Measurements from ENCODE around the gene PPFIBP1. TPM values are rescaled to one million over a fixed set of nuclear protein-coding genes. Genes with fewer than 3 reads are reported as not detected.
A peak's percentile ranks its signal among the peaks of the same experiment; 100 is the strongest.

The PPFIBP1 gene
- total RNA-seq, 1 donor from 2014 or later, result 102 TPM

- peaks cover 7% of the 10 kb centered on the region for H3K36me3 Mint-ChIP-seq
- peaks cover 77% of the 10 kb centered on the region for H3K4me1 Mint-ChIP-seq
- H3K27ac Mint-ChIP-seq, result peak overlapping the region; percentile 92
- TF ChIP-seq, protein P1, sequence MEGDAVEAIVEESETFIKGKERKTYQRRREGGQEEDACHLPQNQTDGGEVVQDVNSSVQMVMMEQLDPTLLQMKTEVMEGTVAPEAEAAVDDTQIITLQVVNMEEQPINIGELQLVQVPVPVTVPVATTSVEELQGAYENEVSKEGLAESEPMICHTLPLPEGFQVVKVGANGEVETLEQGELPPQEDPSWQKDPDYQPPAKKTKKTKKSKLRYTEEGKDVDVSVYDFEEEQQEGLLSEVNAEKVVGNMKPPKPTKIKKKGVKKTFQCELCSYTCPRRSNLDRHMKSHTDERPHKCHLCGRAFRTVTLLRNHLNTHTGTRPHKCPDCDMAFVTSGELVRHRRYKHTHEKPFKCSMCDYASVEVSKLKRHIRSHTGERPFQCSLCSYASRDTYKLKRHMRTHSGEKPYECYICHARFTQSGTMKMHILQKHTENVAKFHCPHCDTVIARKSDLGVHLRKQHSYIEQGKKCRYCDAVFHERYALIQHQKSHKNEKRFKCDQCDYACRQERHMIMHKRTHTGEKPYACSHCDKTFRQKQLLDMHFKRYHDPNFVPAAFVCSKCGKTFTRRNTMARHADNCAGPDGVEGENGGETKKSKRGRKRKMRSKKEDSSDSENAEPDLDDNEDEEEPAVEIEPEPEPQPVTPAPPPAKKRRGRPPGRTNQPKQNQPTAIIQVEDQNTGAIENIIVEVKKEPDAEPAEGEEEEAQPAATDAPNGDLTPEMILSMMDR (IDR thresholded peaks at IDR 0.05; ENCODE audit: unreplicated experiment), result no peak
- no peaks in the 10 kb centered on the region for H3K27me3 Mint-ChIP-seq (ENCODE audit: low read depth)
- no peak for DNase-seq (ENCODE audit: low spot score in 2 of 2, unreplicated experiment in 2 of 2)
- peaks cover 4% of the 10 kb centered on the region for H3K9me3 Mint-ChIP-seq
- no peak overlapping the region for H3K4me3 Mint-ChIP-seq
Observed at GRCh38 chr12:27614866-27615265, 90.9 kb downstream of the PPFIBP1 start.

- peaks cover 77% of the 10 kb centered on the region for H3K4me1 Mint-ChIP-seq
- no peak overlapping the region for H3K4me3 Mint-ChIP-seq
Observed at GRCh38 chr12:27615331-27615891, 91.4 kb downstream of the PPFIBP1 start.

DNA sequence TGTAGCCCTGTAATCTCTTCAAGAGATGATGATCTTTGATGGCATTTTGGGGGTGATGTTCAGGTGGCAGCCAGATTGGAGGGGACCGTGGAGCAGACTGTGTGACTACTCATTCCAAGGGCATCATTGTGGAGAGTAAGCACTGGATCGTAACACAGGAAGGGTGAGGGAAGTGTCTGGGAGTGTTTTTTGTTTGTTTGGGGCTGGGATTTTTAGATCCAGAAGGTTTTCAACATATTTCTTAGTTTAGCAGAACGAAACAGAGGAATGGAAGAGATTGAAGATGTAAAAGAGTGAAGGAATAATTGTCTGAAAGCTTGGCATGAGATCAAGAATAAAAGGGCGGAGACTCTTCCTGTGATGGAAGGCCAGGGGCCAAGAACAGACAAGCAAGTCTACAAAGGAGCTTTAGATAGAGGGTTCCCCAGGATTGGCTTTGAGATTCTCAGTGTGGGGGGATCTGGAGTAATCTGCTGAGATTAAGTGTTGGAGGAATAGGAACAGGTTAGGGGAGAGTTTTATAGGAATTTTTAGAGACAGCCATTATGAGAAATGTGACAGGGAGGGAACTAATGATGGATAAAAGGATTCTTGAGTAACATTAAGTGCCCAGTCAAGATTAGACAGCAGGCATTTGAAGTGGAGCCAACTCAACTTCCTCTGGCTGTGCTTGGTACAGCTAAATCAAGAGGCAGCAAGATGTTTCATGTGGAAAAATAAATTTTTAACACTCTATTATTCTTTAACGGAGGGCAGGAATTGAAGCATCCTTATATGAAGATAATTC lies 92.5 kb downstream of the PPFIBP1 start:
- DNase-seq (ENCODE audit: low spot score in 2 of 2, unreplicated experiment in 2 of 2), result no peak
- TF ChIP-seq, protein P1 (IDR thresholded peaks at IDR 0.05; ENCODE audit: unreplicated experiment), result no peak
- peaks cover 7% of the 10 kb centered on the region for H3K36me3 Mint-ChIP-seq
- peak overlapping the region; percentile 93 for H3K27ac Mint-ChIP-seq
- H3K4me3 Mint-ChIP-seq, result no peak overlapping the region
- H3K9me3 Mint-ChIP-seq, result peaks cover 4% of the 10 kb centered on the region
- H3K27me3 Mint-ChIP-seq (ENCODE audit: low read depth), result no peaks in the 10 kb centered on the region
- peaks cover 70% of the 10 kb centered on the region for H3K4me1 Mint-ChIP-seq

More at GRCh38 chr12:27615331-27615891, 91.4 kb downstream of the PPFIBP1 start:
- TF ChIP-seq, protein P1 (IDR thresholded peaks at IDR 0.05; ENCODE audit: unreplicated experiment), result no peak
- H3K27ac Mint-ChIP-seq, result peak overlapping the region; percentile 92
- DNase-seq (ENCODE audit: low spot score in 2 of 2, unreplicated experiment in 2 of 2), result no peak
- no peaks in the 10 kb centered on the region for H3K27me3 Mint-ChIP-seq (ENCODE audit: low read depth)
- H3K9me3 Mint-ChIP-seq, result peaks cover 4% of the 10 kb centered on the region
- peaks cover 7% of the 10 kb centered on the region for H3K36me3 Mint-ChIP-seq

DNA sequence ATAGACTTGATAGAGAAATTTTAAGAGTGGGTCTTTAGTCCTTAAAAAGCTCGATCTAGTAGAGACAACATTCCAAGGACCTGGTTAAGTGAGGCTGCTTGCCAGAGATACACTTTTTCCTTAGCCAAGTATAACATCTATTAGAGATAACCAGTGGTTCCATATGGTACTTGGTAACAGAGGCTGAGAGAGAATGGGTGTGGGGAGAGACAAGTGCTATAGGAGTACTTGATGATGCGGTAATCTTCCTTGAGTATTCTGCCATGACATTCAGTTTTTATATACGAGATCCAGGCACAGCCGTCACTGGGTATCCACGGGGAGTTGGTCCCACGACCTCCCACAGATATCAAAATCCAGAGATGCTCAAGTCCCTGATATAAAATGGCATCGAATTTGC lies 94.8 kb downstream of the PPFIBP1 start:
- TF ChIP-seq, protein P1 (IDR thresholded peaks at IDR 0.05; ENCODE audit: unreplicated experiment), result no peak
- Mint-ChIP-seq H3K4me3 (no peak overlapping the region), H3K9me3 (peaks cover 4% of the 10 kb centered on the region), H3K27ac (peak overlapping the region; percentile 44), H3K4me1 (peaks cover 61% of the 10 kb centered on the region), H3K36me3 (peaks cover 4% of the 10 kb centered on the region), H3K27me3 (ENCODE audit: low read depth) (no peaks in the 10 kb centered on the region)
- no peak for DNase-seq (ENCODE audit: low spot score in 2 of 2, unreplicated experiment in 2 of 2)

DNA sequence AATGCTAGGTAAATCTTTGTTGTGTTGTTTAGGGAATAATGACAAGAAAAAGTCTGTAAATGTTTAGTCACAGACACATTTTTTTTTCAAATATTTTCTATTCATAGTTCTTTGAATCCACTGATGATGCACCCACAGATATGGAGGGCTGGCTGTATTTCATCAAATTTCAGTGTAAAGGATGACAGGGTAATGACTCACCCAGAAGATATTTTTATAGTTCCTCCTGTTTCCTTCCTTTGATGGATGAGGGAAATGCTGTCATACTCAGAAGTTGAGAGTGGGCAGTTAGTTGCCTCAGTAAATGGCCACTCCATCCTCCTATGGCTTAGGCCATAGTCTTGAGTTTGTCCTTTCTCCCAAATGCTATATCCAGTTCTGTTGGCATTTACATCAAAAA lies 95.3 kb downstream of the PPFIBP1 start:
- Mint-ChIP-seq H3K4me3 (no peak overlapping the region), H3K4me1 (peaks cover 57% of the 10 kb centered on the region), H3K27ac (peak overlapping the region; percentile 57), H3K36me3 (peaks cover 3% of the 10 kb centered on the region), H3K9me3 (peaks cover 4% of the 10 kb centered on the region), H3K27me3 (ENCODE audit: low read depth) (no peaks in the 10 kb centered on the region)
- TF ChIP-seq, protein P1 (IDR thresholded peaks at IDR 0.05; ENCODE audit: unreplicated experiment), result no peak
- no peak for DNase-seq (ENCODE audit: low spot score in 2 of 2, unreplicated experiment in 2 of 2)
